GM23248 (cell line): ENCODE data around the gene PPP1R1A.

Source experiments
- EZH2 ChIP-seq: fragments of 200-600 bp; sonication (generic); IDR thresholded peaks from 2 replicates; pipeline ENCODE4 v1.6.1; 2018; ENCODE audit warnings: antibody characterized with exemption, mild to moderate bottlenecking; ENCODE audit not compliant: insufficient read depth, poor library complexity, severe bottlenecking
- EZH2phosphoT487 ChIP-seq: fragments of 200-600 bp; sonication (generic); IDR thresholded peaks from 2 replicates; pipeline ENCODE4 v1.6.1; 2018; ENCODE audit warnings: antibody characterized with exemption, moderate library complexity, mild to moderate bottlenecking, low read depth; ENCODE audit not compliant: insufficient read depth

DNA sequence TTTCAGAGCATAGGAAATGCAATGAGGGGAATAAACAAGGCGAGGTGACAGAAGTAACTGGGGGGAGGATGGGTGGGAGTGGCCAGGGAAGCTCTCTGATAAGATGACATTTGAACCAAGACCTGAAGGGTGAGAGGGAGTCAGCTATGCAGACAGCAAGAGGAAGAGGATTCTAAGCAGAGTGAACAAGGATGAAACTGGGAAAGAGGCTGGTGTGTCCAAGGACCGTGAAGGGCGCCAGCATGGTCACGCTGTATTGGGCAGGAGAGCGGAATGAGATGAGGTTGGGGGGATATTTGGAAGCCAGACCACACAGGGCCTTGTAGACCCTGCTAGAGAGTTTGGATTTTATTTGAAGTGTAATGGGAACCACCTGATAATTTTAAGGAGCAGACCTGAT is 10.5 kb upstream of the PPP1R1A start:
- TF ChIP-seq EZH2 (no peak), EZH2phosphoT487 (no peak)
